Vagina (tissue), 2 donors: ENCODE results near the gene NRAP. TPM values are rescaled to one million over a fixed set of nuclear protein-coding genes. Genes with fewer than 3 reads are reported as not detected.

Source experiments
- DNase-seq, 2 donors: peaks; one replicate each; pipeline ENCODE4 v3.0.0-alpha.2; 2017; ENCODE audit errors: extremely low spot score in 2 of 2
- H3K27ac ChIP-seq: fragments of 200-600 bp; sonication (generic); one replicate; pipeline ENCODE4 v1.5.1; 2019
- H3K27me3 ChIP-seq: fragments of 200-600 bp; sonication (generic); one replicate; pipeline ENCODE4 v1.5.1; 2019
- H3K36me3 ChIP-seq, 2 donors: fragments of 200-600 bp; sonication (generic); one replicate each; pipeline ENCODE4 v1.5.1; 2017 to 2019
- H3K4me1 ChIP-seq: fragments of 200-600 bp; sonication (generic); one replicate; pipeline ENCODE4 v1.5.1; 2019
- H3K4me3 ChIP-seq, 2 donors: fragments of 200-600 bp; sonication (generic); 1 replicate in 1 of 2; 2 replicates in 1 of 2; pipeline ENCODE4 v1.5.1; 2016 to 2019
- H3K9me3 ChIP-seq: fragments of 200-600 bp; sonication (generic); one replicate; pipeline ENCODE4 v1.5.1; 2019
- POLR2A ChIP-seq, 2 donors: fragments of 450-650 bp; IDR thresholded peaks; one replicate each; pipeline ENCODE4 v1.6.1; 2017; ENCODE audit warnings: antibody characterized with exemption in 2 of 2, mild to moderate bottlenecking in 2 of 2, moderate library complexity in 2 of 2
- POLR2AphosphoS5 ChIP-seq, 2 donors: sonication (generic); formaldehyde crosslinking; IDR thresholded peaks; one replicate each; pipeline ENCODE4 v1.9.0; 2017; ENCODE audit warnings: antibody characterized with exemption in 2 of 2, mild to moderate bottlenecking in 2 of 2, low read depth in 1 of 2; ENCODE audit not compliant: insufficient read depth in 1 of 2
- intact Hi-C: fragments of 100-400 bp; cut with DNase I; formaldehyde crosslinking; loops from one replicate; pipeline ENCODE4 v1.15.1; 2023
- total RNA-seq: library from RNA; depleted of rRNA; stranded (reverse); fragments of >200 nt; gene quantifications from one replicate; pipeline ENCODE4 v1.2.3, GENCODE V29; 2016
- TF ChIP-seq, protein P1 (sequence below), 3 experiments: fragments of 450-650 bp in 2 of 3; fragments of 200-600 bp in 1 of 3; sonication (generic) in 1 of 3; IDR thresholded peaks; one replicate each; pipeline ENCODE4 v1.5.1; 2017 to 2019; ENCODE audit warnings: antibody characterized with exemption in 3 of 3, mild to moderate bottlenecking in 2 of 3, moderate library complexity in 2 of 3

Gene NRAP
- total RNA-seq, 1 donor from 2014 or later: not detected

DNA sequence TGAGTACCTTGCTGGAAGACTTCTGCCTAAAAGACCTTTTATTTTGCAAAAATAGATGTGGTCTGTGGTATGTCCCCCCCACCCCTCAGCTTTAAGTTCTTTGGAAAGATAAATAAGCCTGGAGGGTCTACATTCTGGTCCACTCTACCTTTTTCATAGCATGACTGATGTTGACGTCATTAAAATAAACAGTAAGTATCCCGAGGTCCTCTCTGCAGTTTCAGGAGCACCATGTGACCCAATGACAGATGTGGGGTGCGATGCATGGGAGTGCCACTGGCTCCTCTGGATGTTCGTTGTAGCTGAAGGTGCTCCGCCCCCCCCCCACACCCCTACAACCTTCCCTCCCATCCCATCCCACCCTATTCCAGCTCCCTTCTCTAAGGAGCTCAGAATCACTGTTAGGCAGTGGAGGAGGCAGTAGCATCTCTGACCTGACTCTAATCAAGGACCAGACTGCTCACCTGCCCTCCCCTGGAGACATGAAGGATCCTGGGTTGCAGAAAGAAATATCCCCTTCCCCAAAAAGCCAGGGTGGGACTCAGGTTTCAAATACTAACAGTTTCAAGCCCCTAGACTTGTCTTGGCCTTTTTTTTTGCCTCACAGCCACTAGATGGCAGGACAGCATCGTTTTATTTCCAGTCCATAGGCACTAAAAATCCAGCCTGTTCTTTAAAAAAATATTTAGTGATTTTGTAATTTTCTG is 40.9 kb upstream of the NRAP start:
- intact Hi-C loops: no loop called here
- no peak for TF ChIP-seq POLR2AphosphoS5 (IDR thresholded peaks at IDR 0.05; ENCODE audit: insufficient read depth in 1 of 2, low read depth in 1 of 2)
- TF ChIP-seq, protein P1, sequence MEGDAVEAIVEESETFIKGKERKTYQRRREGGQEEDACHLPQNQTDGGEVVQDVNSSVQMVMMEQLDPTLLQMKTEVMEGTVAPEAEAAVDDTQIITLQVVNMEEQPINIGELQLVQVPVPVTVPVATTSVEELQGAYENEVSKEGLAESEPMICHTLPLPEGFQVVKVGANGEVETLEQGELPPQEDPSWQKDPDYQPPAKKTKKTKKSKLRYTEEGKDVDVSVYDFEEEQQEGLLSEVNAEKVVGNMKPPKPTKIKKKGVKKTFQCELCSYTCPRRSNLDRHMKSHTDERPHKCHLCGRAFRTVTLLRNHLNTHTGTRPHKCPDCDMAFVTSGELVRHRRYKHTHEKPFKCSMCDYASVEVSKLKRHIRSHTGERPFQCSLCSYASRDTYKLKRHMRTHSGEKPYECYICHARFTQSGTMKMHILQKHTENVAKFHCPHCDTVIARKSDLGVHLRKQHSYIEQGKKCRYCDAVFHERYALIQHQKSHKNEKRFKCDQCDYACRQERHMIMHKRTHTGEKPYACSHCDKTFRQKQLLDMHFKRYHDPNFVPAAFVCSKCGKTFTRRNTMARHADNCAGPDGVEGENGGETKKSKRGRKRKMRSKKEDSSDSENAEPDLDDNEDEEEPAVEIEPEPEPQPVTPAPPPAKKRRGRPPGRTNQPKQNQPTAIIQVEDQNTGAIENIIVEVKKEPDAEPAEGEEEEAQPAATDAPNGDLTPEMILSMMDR (IDR thresholded peaks at IDR 0.05): peak; percentile 13 to 54 (median 34)
- TF ChIP-seq POLR2A (IDR thresholded peaks at IDR 0.05): no peak
- Histone ChIP-seq H3K9me3 (no peaks in the 10 kb centered on the region), H3K4me1 (peaks cover 22% of the 10 kb centered on the region), H3K27ac (no peak overlapping the region), H3K36me3 (no peaks in the 10 kb centered on the region), H3K4me3 (no peak overlapping the region), H3K27me3 (no peaks in the 10 kb centered on the region)
- DNase-seq: no peak

DNA sequence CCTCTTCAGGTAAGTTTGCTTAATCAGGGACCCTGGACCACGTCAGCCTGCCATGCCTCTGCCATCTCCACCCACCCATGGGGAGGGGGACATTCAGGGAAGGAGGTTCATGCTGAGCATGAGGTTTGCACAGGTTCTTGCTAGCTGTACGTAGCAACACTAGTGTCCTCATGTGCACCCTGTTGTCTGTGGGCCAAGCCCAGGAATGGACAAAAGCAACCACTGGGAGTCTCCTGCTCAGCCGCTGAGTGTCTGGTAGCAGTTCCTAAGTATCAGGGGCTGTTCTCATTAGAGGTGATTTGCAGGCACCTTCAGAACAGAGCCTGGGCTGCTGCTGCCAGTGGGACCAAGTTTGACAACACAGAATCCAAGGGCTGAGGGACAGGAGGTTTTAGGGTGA is 33.8 kb upstream of the NRAP start:
- DNase-seq: no peak
- intact Hi-C loops: no loop called here
- Histone ChIP-seq H3K9me3 (peaks cover 12% of the 10 kb centered on the region), H3K27ac (no peak overlapping the region), H3K27me3 (no peaks in the 10 kb centered on the region), H3K36me3 (peaks cover 0 to 32% of the 10 kb centered on the region in 2 donors), H3K4me1 (peaks cover 5% of the 10 kb centered on the region), H3K4me3 (no peak overlapping the region)
- TF ChIP-seq POLR2A (IDR thresholded peaks at IDR 0.05): no peak
- TF ChIP-seq, protein P1 (IDR thresholded peaks at IDR 0.05): no peak
- TF ChIP-seq POLR2AphosphoS5 (IDR thresholded peaks at IDR 0.05; ENCODE audit: insufficient read depth in 1 of 2, low read depth in 1 of 2): no peak

DNA sequence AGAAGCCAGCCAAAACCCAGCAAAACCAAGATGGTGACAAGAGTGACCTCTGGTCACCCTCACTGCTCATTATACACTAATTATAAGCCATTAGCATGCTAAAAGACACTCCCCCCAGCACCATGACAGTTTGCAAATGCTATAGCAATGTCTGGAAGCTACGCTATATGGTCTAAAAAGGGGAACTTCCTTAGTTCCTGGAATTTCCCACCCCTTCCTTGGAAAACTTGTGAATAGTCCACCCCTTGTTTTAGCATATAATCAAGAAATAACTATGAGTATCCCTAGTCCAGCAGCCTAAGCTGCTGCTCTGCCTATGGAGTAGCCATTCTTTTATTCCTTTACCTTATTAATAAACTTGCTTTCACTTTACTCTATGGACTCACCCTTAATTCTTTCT is 31.9 kb upstream of the NRAP start:
- no peak for DNase-seq
- Histone ChIP-seq H3K36me3 (peaks cover 0 to 43% of the 10 kb centered on the region in 2 donors), H3K9me3 (peaks cover 13% of the 10 kb centered on the region), H3K4me1 (no peaks in the 10 kb centered on the region), H3K27ac (no peak overlapping the region), H3K27me3 (no peaks in the 10 kb centered on the region), H3K4me3 (no peak overlapping the region)
- no peak for TF ChIP-seq POLR2AphosphoS5 (IDR thresholded peaks at IDR 0.05; ENCODE audit: insufficient read depth in 1 of 2, low read depth in 1 of 2)
- TF ChIP-seq, protein P1 (IDR thresholded peaks at IDR 0.05): no peak
- intact Hi-C loops: no loop called here

GRCh38 chr10:113693348-113693747 is 29.5 kb upstream of the NRAP start:
- DNase-seq: no peak
- H3K9me3 ChIP-seq: peaks cover 13% of the 10 kb centered on the region
- H3K4me3 ChIP-seq: no peak overlapping the region
- intact Hi-C loops: no loop called here
- H3K27me3 ChIP-seq: no peaks in the 10 kb centered on the region
- peaks cover 0 to 37% of the 10 kb centered on the region in 2 donors for H3K36me3 ChIP-seq
- no peak for TF ChIP-seq POLR2A (IDR thresholded peaks at IDR 0.05)
- TF ChIP-seq, protein P1 (IDR thresholded peaks at IDR 0.05): no peak
- TF ChIP-seq POLR2AphosphoS5 (IDR thresholded peaks at IDR 0.05; ENCODE audit: insufficient read depth in 1 of 2, low read depth in 1 of 2): no peak
- H3K27ac ChIP-seq: no peak overlapping the region
- no peaks in the 10 kb centered on the region for H3K4me1 ChIP-seq

GRCh38 chr10:113692271-113692670 is 28.4 kb upstream of the NRAP start:
- peaks cover 15% of the 10 kb centered on the region for H3K9me3 ChIP-seq
- H3K36me3 ChIP-seq: peaks cover 0 to 27% of the 10 kb centered on the region in 2 donors
- no peaks in the 10 kb centered on the region for H3K4me1 ChIP-seq
- no peak overlapping the region for H3K4me3 ChIP-seq
- no peaks in the 10 kb centered on the region for H3K27me3 ChIP-seq
- intact Hi-C loops: no loop called here
- no peak overlapping the region for H3K27ac ChIP-seq
- TF ChIP-seq, protein P1 (IDR thresholded peaks at IDR 0.05): no peak
- TF ChIP-seq POLR2AphosphoS5 (IDR thresholded peaks at IDR 0.05; ENCODE audit: insufficient read depth in 1 of 2, low read depth in 1 of 2) (no peak), POLR2A (IDR thresholded peaks at IDR 0.05) (no peak)
- DNase-seq: no peak
